Measurements from ENCODE around the gene IFI35.

DNA sequence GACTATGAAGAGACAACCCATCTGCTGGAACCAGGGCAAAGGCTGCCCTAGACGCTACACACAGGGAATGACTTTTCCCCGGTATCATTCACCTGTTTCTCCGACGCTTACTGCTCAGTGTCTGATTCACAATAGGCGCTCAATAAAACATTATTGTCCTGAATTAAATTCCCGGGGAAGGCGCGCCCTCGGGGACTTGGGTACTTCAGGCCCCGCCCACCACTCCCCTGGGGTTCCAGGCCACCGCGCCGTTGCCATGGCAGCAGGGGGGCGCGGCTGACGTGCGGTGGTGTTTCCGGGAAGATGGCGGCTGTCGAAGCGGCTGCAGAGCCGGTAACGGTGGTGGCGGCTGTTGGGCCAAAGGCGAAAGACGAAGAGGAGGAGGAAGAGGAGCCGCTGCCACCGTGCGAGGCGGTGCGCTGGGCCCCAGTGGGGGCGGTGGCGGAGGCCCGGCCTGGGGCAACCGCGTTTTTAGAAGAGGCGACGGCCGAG lies 26.3 kb upstream of the IFI35 start, which contains the start of gene RUNDC1:
- TF ChIP-seq FOXM1 (IDR thresholded peaks at IDR 0.05; ENCODE audit: borderline replicate concordance), result no peak
- no peak for TF ChIP-seq SUZ12 (IDR thresholded peaks at IDR 0.05)
- TF ChIP-seq TARDBP (IDR thresholded peaks at IDR 0.05), result no peak
- TF ChIP-seq BHLHE40 (IDR thresholded peaks at IDR 0.05; ENCODE audit: borderline replicate concordance), result no peak
- TF ChIP-seq HDGF (IDR thresholded peaks at IDR 0.05; ENCODE audit: borderline replicate concordance), result no peak
- no peak for TF ChIP-seq SP1 (IDR thresholded peaks at IDR 0.05)

Measured in HEK293T (cell line).